SIG-M5 treated with dmso at 0.1 percent for 504 hours (cell line): ENCODE measurements around the gene MCRIP2.

Source experiments
- DNase-seq: peaks from one replicate; lab custom pipeline; 2025; ENCODE audit not compliant: unreplicated experiment; lab: John Stamatoyannopoulos, UW

MCRIP2 gene

GRCh38 chr16:695355-696089 lies 53.9 kb downstream of the MCRIP2 start:
- DNase-seq: peak; percentile 55
